HCT116 (cell line): ENCODE measurements around the gene SUPT3H. TPM values are rescaled to one million over a fixed set of nuclear protein-coding genes. Genes with fewer than 3 reads are reported as not detected.

Experiments
- ATAC-seq: fragments of 200-7000 bp; cut with Tn5 transposase; 2 replicates; pipeline ENCODE4 v1.9.1; 2020; ENCODE audit warnings: mild to moderate bottlenecking, moderate library complexity
- BruUV-seq: library from RNA; stranded (reverse); fragments of 400-500 nt; replicated peaks from 2 replicates; lab custom pipeline; 2021; lab: Mats Ljungman, UMichigan
- CTCF ChIA-PET: fragments of 300-600 bp; sonication (Branson Sonifier 250); formaldehyde crosslinking; loops from one replicate; lab custom pipeline; 2021; ENCODE audit warnings: antibody characterized with exemption; lab: Charles Lee
- POLR2A ChIA-PET: fragments of 300-600, 350-600 bp; sonication (Branson Sonifier 250); formaldehyde crosslinking; loops from one replicate; lab custom pipeline; 2021; ENCODE audit warnings: antibody characterized with exemption; lab: Charles Lee
- RAD21 ChIA-PET, 2 experiments: fragments of 300-600 bp; sonication (Branson Sonifier 250); formaldehyde crosslinking; loops; one replicate each; lab custom pipeline; 2023; ENCODE audit warnings: low total read pairs in 2 of 2; ENCODE audit not compliant: uncharacterized antibody in 2 of 2, unreplicated experiment in 2 of 2, low non-redundant PET in 1 of 2; lab: Charles Lee
- DNase-seq: peaks from one replicate; pipeline ENCODE4 v3.0.0-alpha.2; 2010; ENCODE audit warnings: low read depth, low spot score
- H2AFZ ChIP-seq: fragments of 200-600 bp; shearing (Covaris generic), sonication (generic); 2 replicates; pipeline ENCODE4 v1.6.1; 2017; ENCODE audit warnings: low read depth, mixed run types, mixed read lengths, antibody characterized with exemption, low read length; ENCODE audit not compliant: poor library complexity, severe bottlenecking
- H3K27ac ChIP-seq: 2 replicates; pipeline ENCODE4 v1.5.1; 2012; ENCODE audit warnings: low read depth, low read length
- H3K27me3 ChIP-seq: fragments of 200-600 bp; sonication (generic); 2 replicates; pipeline ENCODE4 v1.6.1; 2016; ENCODE audit warnings: mixed run types, low read length, mixed read lengths; ENCODE audit not compliant: insufficient read depth
- H3K36me3 ChIP-seq, 2 experiments: fragments of 200-500 bp in 1 of 2; fragments of 200-600 bp in 1 of 2; sonication (Bioruptor generic) in 1 of 2; sonication (generic) in 1 of 2; 2 replicates each; pipeline versions ENCODE4 v1.5.1 to v1.6.1; 2014 to 2016; ENCODE audit warnings: low read length in 2 of 2, inconsistent platforms in 1 of 2, mixed read lengths in 1 of 2, mixed run types in 1 of 2; ENCODE audit not compliant: insufficient read depth in 2 of 2, control insufficient read depth in 1 of 2
- H3K4me1 ChIP-seq, 2 experiments: fragments of 200-600 bp in 1 of 2; sonication (generic) in 1 of 2; 2 replicates each; pipeline versions ENCODE4 v1.5.1 to v1.6.1; 2012 to 2017; ENCODE audit warnings: low read length in 2 of 2, inconsistent platforms in 1 of 2, mild to moderate bottlenecking in 1 of 2, mixed read lengths in 1 of 2, mixed run types in 1 of 2, moderate library complexity in 1 of 2; ENCODE audit not compliant: insufficient read depth in 2 of 2, control insufficient read depth in 1 of 2
- H3K4me2 ChIP-seq: fragments of 200-600 bp; sonication (generic); 2 replicates; pipeline ENCODE4 v1.6.1; 2017; ENCODE audit warnings: mixed run types, low read length, mixed read lengths
- H3K4me3 ChIP-seq, 2 experiments: fragments of 200-600 bp in 1 of 2; sonication (generic) in 1 of 2; replicated peaks in 1 of 2; 2 replicates each; pipeline ENCODE4 v1.5.1; 2011 to 2016; ENCODE audit warnings: low read length in 2 of 2, control low read depth in 1 of 2, low read depth in 1 of 2, mild to moderate bottlenecking in 1 of 2, mixed read lengths in 1 of 2, mixed run types in 1 of 2
- H3K79me2 ChIP-seq: fragments of 200-600 bp; sonication (generic); 2 replicates; pipeline ENCODE4 v1.6.1; 2017; ENCODE audit warnings: mild to moderate bottlenecking, mixed run types, low read length, moderate library complexity, mixed read lengths; ENCODE audit not compliant: insufficient read depth
- H3K9ac ChIP-seq: fragments of 200-600 bp; sonication (generic); 2 replicates; pipeline ENCODE4 v1.6.1; 2016; ENCODE audit warnings: low read length, mixed read lengths
- H3K9me2 ChIP-seq: fragments of 200-600 bp; sonication (generic), shearing (Covaris generic); 2 replicates; pipeline ENCODE4 v1.6.1; 2017; ENCODE audit warnings: mixed run types, mild to moderate bottlenecking, moderate library complexity; ENCODE audit not compliant: insufficient read depth
- H3K9me3 ChIP-seq, 2 experiments: fragments of 200-500 bp in 1 of 2; fragments of 200-600 bp in 1 of 2; sonication (Bioruptor generic) in 1 of 2; sonication (generic) in 1 of 2; 2 replicates each; pipeline ENCODE4 v1.6.1; 2014 to 2017; ENCODE audit warnings: low read length in 2 of 2, mixed read lengths in 2 of 2, inconsistent platforms in 1 of 2, low read depth in 1 of 2, mild to moderate bottlenecking in 1 of 2, mixed run types in 1 of 2, moderate library complexity in 1 of 2; ENCODE audit not compliant: control insufficient read depth in 1 of 2, insufficient read depth in 1 of 2
- H4K20me1 ChIP-seq: fragments of 200-600 bp; sonication (generic), shearing (Covaris generic); 2 replicates; pipeline ENCODE4 v1.6.1; 2017; ENCODE audit warnings: mixed run types, mild to moderate bottlenecking, moderate library complexity; ENCODE audit not compliant: insufficient read depth
- CEBPB ChIP-seq: IDR thresholded peaks from 2 replicates; pipeline ENCODE4 v1.6.1; 2012; ENCODE audit warnings: low read depth
- CTCF ChIP-seq, 3 experiments: fragments of 200-600 bp in 1 of 3; sonication (generic) in 1 of 3; IDR thresholded peaks in 2 of 3; conservative IDR thresholded peaks in 1 of 3; 2 replicates each; pipeline ENCODE4 v1.5.1; 2012 to 2017; ENCODE audit warnings: low read depth in 2 of 3, low read length in 2 of 3, antibody characterized with exemption in 1 of 3, borderline replicate concordance in 1 of 3, control low read depth in 1 of 3, mild to moderate bottlenecking in 1 of 3, mixed read lengths in 1 of 3, mixed run types in 1 of 3, moderate library complexity in 1 of 3; ENCODE audit not compliant: insufficient read depth in 1 of 3
- EGR1 ChIP-seq: IDR thresholded peaks from 2 replicates; pipeline ENCODE4 v1.6.1; 2012; ENCODE audit warnings: low read depth
- ELF1 ChIP-seq: IDR thresholded peaks from 2 replicates; pipeline ENCODE4 v1.6.1; 2012; ENCODE audit warnings: low read depth, borderline replicate concordance
- EZH2 ChIP-seq: fragments of 200-600 bp; sonication (generic); IDR thresholded peaks from 2 replicates; pipeline ENCODE4 v1.6.1; 2017; ENCODE audit warnings: antibody characterized with exemption, mixed run types
- EZH2phosphoT487 ChIP-seq: fragments of 200-600 bp; IDR thresholded peaks from 2 replicates; pipeline ENCODE4 v1.6.1; 2018; ENCODE audit warnings: antibody characterized with exemption, borderline replicate concordance
- JUND ChIP-seq: IDR thresholded peaks from 2 replicates; pipeline ENCODE4 v1.6.1; 2012
- POLR2A ChIP-seq: IDR thresholded peaks from 2 replicates; pipeline ENCODE4 v1.7.0; 2011; ENCODE audit warnings: borderline replicate concordance; ENCODE audit not compliant: insufficient read depth, insufficient read length; ENCODE audit errors: extremely low read depth
- POLR2AphosphoS5 ChIP-seq: IDR thresholded peaks from 2 replicates; pipeline ENCODE4 v1.6.1; 2011; ENCODE audit warnings: mild to moderate bottlenecking, low read depth, low read length, moderate library complexity
- SP1 ChIP-seq: IDR thresholded peaks from 2 replicates; pipeline ENCODE4 v1.6.1; 2012; ENCODE audit warnings: low read depth
- SRF ChIP-seq: IDR thresholded peaks from 2 replicates; pipeline ENCODE4 v1.6.1; 2012; ENCODE audit warnings: low read depth
- ZFX ChIP-seq: fragments of 450-650 bp; IDR thresholded peaks from 2 replicates; pipeline ENCODE4 v1.6.1; 2017
- intact Hi-C: fragments of 100-400 bp; cut with micrococcal nuclease; formaldehyde crosslinking; loops from 2 replicates; pipeline ENCODE4 v1.10.0; 2022
- total RNA-seq: library from RNA; stranded (reverse); gene quantifications from one replicate; pipeline ENCODE4 v1.2.1, GENCODE V29; 2021; ENCODE audit not compliant: unreplicated experiment
- TF ChIP-seq, protein P1 (sequence below): IDR thresholded peaks from 2 replicates; pipeline ENCODE4 v1.6.1; 2012
- TF ChIP-seq, protein P2 (sequence below): IDR thresholded peaks from 2 replicates; pipeline ENCODE4 v1.6.1; 2012

Gene SUPT3H
- total RNA-seq, 1 experiment from 2014 or later = 7.4 TPM

- ChIA-PET POLR2A (no interaction called here), CTCF (no interaction called here), RAD21 (no interaction called here)
- TF ChIP-seq CEBPB (no peak), CTCF (IDR thresholded peaks at IDR 0.05 in 2 of 3, conservative IDR thresholded peaks at IDR 0.05 in 1 of 3; ENCODE audit: borderline replicate concordance in 1 of 3, insufficient read depth in 1 of 3, low read depth in 2 of 3, low read length in 2 of 3) (no peak), POLR2AphosphoS5 (no peak), SP1 (no peak), POLR2A (no peak), EGR1 (no peak), EZH2 (no peak), JUND (no peak), EZH2phosphoT487 (no peak)
- Histone ChIP-seq H3K27ac (no peak overlapping the region), H3K4me3 (no peak overlapping the region), H3K4me2 (no peak overlapping the region), H4K20me1 (no peaks in the 10 kb centered on the region; the same call in 1 of the 2 replicates), H3K27me3 (no peaks in the 10 kb centered on the region), H3K36me3 (no peaks in the 10 kb centered on the region), H3K9me3 (no peaks in the 10 kb centered on the region), H3K9ac (no peak overlapping the region), H3K79me2 (0 out of 2 replicates have a peak, but pooled peaks cover 3% of the 10 kb centered on the region), H3K4me1 (no peaks in the 10 kb centered on the region), H2AFZ (no peak overlapping the region), H3K9me2 (no peaks in the 10 kb centered on the region)
- intact Hi-C loops = no loop called here
- ATAC-seq = no peak
- no TSS peak for BruUV-seq
- no peak for DNase-seq
Observed at GRCh38 chr6:45369870-45370269, 7.9 kb downstream of the SUPT3H start.

DNA sequence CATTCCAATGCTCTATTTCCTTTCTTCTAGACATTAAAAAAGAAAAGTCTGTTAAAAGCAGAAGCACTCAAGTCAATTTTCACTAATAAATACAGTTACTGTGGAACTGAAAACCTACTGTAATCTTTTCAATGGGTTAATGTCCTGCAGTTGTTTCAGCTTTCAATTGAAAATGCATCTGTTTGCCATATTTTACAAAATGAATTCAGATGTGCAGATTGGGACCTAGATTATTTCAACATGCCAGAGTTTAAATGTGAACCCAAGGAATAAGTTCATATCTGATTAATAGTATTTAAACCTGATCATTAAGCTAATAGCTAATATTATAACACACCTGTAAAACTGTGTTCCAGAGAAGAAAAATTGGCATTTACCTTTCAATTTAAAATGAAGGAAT lies 9.7 kb downstream of the SUPT3H start:
- no peak for ATAC-seq
- Histone ChIP-seq H3K4me1 (no peaks in the 10 kb centered on the region), H3K27me3 (no peaks in the 10 kb centered on the region), H3K9me2 (no peaks in the 10 kb centered on the region), H3K9me3 (no peaks in the 10 kb centered on the region)
- POLR2A ChIA-PET = interaction anchor here (2.5 kb wide), 1 partner anchor 10 kb away, joined by 6 read pairs; the partner anchor contains the start of gene SUPT3H
- CTCF ChIA-PET = interaction anchor here (1.9 kb wide), 1 partner anchor 892 kb away, joined by 5 read pairs; no protein-coding TSS in a partner anchor
- DNase-seq = no peak
- TF ChIP-seq, protein P1, sequence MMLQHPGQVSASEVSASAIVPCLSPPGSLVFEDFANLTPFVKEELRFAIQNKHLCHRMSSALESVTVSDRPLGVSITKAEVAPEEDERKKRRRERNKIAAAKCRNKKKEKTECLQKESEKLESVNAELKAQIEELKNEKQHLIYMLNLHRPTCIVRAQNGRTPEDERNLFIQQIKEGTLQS = no peak
- TF ChIP-seq CTCF (IDR thresholded peaks at IDR 0.05 in 2 of 3, conservative IDR thresholded peaks at IDR 0.05 in 1 of 3; ENCODE audit: borderline replicate concordance in 1 of 3, insufficient read depth in 1 of 3, low read depth in 2 of 3, low read length in 2 of 3) (no peak), ZFX (no peak), POLR2AphosphoS5 (no peak), SRF (no peak), ELF1 (no peak), EZH2phosphoT487 (no peak), SP1 (no peak), EZH2 (no peak), CEBPB (no peak)
- TF ChIP-seq, protein P2, sequence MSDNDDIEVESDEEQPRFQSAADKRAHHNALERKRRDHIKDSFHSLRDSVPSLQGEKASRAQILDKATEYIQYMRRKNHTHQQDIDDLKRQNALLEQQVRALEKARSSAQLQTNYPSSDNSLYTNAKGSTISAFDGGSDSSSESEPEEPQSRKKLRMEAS = no peak
- TF ChIP-seq, all 23 proteins: peak for 0
- no peak overlapping the region for H3K9ac ChIP-seq
- no peak overlapping the region for H3K4me3 ChIP-seq
- RAD21 ChIA-PET = no interaction called here
- BruUV-seq = no TSS peak
- intact Hi-C loops = no loop called here
- no peaks in the 10 kb centered on the region for H3K79me2 ChIP-seq
- no peak overlapping the region for H3K4me2 ChIP-seq
- H2AFZ ChIP-seq = no peak overlapping the region
- H3K36me3 ChIP-seq = no peaks in the 10 kb centered on the region
- no peak overlapping the region for H3K27ac ChIP-seq
- H4K20me1 ChIP-seq = no peaks in the 10 kb centered on the region; the same call in 1 of the 2 replicates
